GM18508 (cell line): ENCODE data around the gene RPRD2.

Source experiments
- ATAC-seq: cut with Tn5 transposase; IDR thresholded peaks from one replicate; pipeline ENCODE4 v1.9.1; 2021; ENCODE audit warnings: moderate number of reproducible peaks; ENCODE audit not compliant: insufficient read depth, unreplicated experiment

Gene RPRD2

DNA sequence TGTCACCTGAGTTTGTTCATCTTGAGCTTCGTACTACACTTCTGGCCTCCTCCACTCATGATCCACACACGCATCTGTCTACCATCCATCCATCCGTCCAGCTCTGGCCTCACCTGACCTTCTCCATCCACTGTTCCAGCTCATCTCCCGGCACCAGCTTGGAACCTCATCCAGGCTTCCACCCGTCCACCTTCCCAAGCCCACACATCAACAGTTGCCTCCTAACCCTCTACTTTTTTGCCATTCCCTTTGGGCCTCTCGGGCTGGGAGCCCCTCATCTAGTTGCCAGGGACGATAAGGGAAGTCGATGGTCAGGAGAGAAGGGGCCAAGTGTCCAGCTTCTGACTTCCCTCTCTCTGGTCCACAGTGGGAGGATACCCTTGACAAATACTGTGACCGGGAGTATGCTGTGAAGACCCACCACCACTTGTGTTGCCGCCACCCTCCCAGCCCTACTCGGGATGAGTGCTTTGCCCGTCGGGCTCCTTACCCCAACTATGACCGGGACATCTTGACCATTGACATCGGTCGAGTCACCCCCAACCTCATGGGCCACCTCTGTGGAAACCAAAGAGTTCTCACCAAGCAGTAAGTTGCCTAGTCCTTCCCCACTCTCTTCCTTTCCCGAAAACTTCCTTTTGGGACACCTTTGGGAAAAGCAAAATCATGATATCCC lies 148.2 kb downstream of the RPRD2 start:
- no peak for ATAC-seq

DNA sequence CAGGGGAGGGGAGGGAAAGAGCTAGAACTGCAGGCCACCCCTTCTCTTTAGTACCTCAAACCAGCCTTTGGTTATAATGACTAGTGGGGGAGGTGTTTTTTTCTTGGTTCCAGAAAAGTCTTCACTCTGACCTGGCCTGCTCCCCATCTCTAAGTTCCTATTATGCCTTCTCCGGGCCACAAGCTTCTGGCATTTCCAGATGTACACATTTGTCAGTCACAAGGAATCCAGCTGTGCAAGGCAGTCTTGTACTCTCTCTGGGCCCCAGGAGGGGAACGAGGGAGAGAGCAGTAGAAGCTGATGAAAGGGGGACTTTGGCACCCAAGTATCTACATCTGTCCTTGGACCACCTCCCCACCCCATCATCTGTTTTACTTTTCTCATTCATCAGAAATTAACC lies 148.9 kb downstream of the RPRD2 start:
- no peak for ATAC-seq

DNA sequence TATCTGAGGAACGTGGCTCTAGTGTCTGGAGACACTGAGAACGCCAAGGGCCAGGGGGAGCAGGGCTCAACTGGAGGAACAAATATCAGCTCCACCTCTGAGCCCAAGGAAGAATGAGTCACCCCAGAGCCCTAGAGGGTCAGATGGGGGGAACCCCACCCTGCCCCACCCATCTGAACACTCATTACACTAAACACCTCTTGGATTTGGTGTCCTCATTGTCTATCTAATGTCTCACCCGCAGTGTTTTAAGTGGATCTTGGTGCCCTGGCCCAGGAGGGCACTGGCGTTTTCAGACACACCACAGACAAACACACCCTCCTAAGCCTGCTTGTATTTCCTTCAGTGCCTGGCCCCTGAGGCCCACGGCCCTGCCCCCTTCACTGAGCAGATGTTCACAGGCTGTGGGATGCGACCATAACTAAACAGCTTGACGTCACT lies 149.4 kb downstream of the RPRD2 start:
- no peak for ATAC-seq

DNA sequence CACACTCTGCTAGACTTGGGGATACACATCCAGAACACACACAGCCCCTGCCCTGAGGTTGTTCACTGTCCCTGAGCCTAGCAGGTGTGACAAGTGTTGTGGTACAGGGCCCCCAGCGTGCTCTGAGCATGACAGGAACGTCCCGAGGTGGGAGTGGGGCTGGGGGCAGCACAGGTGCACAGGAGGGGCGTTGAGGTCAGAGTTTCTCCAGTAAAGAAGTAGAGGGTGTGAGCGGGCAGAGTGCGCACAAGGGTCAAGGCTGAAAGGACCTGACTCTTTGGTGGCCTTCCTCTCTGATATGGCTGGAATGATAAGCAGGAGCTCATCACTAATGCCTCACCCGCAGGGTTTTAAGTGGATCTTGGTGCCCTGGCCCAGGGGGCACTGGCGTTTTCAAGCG lies 150.3 kb downstream of the RPRD2 start:
- ATAC-seq, result no peak

DNA sequence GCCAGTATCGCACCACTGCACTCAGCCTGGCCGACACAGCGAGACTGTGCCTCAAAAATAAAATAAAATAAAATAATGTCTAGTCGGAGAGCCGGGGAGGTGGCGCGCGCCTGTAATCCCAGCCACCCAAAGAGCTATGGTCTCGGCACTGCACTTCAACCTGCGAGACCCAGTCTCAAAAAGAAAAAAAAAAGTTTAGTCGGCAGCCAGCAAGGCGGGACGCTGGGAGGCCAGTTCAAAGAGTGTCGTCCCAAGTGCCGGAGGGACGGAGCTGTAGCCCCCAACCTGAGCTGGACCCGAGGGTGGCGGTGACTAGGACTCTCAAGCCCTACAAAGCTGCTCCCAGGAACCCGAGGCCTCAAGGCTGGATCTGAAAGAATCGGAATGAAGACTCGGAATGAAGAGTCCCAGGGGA lies 151.0 kb downstream of the RPRD2 start:
- no peak for ATAC-seq

DNA sequence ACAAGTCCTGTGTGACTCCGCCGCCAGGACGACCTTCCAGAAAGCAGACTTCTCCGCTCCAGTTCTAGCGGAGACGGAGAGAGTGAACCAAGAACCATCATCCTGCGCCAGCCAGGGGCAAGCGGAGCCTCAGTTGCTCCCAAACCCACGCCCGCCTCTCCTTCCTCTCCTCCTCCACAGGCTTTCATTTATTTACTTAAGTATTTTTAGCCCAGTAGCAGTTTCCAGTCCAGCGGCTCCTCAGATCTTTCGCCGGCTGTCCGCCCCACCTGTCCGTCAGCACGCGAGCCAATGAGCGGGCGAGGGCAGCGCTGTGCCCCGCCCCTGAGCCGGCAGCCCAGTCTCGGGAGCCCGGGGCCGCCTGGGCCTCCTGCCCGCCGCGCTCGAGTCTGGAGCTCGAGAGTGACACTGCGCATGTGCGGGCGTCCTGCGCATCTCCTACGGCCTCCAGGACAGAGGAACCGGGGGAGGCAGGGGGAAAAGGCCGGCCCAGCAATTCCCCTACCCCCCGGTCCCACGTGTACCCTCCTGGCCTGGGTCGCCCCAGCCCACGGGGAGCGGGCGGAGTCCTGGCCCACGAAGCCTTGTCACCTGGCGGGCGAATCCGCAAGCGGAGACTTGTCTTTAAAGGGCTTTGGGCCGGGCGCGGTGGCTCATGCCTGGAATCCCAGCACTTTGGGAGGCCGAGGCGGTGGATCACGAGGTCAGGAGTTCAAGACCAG lies 151.5 kb downstream of the RPRD2 start, which contains the start of gene FALEC:
TSS of gene FALEC (plus strand) at position 425 of the 722 bp plus-strand sequence.
- peak; percentile 55 for ATAC-seq

DNA sequence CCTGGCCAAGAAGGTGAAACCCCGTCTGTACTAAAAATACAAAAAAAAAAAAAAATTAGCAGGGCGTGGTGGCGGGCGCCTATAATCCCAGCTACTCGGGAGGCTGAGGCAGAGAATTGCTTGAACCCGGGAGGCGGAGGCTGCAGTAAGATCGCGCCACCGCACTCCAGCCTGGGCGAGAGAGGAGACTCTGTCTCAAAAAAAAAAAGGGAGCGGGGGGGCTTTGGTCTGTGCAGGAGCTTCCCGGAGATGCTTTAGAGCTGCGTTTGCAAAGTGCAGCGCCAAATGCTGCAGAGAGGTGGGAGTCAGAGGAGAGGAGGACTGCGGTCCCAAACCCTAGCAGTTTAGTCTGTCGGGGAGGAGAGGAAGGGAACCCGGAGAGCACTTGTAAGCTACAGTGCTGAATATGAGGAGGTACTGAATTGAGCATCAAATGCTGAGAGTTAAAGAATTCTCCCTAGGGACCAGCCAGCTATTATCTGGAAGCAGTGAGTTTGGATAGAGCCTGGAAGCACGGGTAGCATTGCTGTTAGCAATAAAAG lies 152.2 kb downstream of the RPRD2 start:
- no peak for ATAC-seq

DNA sequence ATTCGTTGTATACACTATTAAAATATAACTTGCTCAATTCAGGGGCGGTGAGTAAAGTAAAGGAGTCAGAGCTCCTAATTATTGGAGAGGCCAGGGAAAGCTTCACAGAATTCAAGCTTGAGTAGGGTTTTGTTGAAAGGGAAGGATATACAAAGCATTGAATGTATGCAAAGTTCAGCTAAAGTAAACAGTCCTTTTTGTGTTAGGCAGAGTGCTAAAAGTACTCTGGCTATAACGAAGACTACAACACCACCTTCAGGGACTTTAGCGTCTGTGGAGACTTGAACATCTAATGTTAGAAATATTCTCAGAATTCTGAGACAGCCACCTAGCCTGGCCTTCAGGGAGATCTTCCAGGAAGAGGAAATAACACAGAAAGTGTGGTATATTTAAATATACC lies 152.7 kb downstream of the RPRD2 start:
- no peak for ATAC-seq

DNA sequence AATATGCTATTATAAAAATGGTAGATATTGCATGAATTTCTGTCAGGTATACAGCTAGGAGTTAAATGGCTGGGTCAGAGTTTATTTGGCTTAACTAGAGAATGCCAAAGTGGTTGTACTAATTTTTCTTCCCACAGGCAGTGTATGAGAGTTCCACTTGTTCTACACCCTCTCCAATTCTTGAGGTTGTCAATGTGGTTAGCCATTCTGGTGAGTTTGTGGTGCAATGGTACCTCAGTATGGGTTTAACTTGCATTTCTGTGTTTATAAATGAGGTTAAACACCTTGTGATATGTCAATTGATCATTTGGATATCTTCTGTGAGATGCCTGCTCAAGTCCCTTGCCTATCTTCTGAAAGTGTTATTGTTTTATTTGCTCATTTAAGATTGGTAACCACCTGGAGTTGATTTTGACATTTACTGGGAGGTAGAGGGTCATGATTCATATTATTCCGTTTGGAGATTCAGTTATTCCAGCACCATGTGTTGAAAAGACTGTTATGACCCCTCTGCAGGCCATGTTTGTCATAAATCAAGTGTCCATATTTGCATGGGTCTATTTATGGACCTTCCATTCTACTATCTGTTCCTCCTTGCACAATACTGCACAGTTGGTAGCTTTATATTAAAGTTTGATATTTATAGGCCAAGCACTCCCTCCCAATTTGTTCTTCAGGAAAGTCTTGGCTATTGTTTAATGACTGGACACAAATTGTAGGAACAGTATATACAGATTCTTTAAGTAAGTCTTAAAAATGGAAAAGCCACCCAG lies 157.4 kb downstream of the RPRD2 start:
- ATAC-seq, result no peak

DNA sequence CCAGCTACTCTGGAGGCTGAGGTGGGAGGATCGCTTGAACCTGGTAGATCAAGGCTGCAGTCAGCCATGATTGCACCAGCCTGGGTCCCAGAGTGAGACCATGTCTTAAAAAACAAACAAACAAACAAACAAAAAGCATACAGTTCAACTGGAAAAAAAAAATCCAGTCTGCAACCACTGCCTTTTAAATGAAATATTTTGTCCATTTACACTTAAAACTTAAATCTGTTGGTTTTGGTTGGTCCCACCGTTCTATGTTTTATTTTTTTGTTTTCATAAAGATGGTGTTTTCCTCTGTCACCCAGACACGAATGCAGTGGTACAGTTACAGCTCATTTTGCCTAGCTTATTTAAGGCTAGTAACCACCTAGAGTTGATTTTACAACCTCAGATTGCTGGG lies 161.4 kb downstream of the RPRD2 start:
- ATAC-seq, result no peak
